Retinal pigment epithelial cell (primary cell): ENCODE measurements around the gene DNMT3A.

ENCODE experiments used
- DNase-seq: peaks from one replicate; pipeline ENCODE4 v3.0.0-alpha.2; 2010; ENCODE audit warnings: low read depth
- H3K4me3 ChIP-seq: 2 replicates; pipeline ENCODE4 v1.5.1; 2011; ENCODE audit warnings: mild to moderate bottlenecking, low read length, control low read depth, moderate library complexity
- CTCF ChIP-seq: conservative IDR thresholded peaks from 2 replicates; pipeline ENCODE4 v1.5.1; 2011; ENCODE audit warnings: low read depth, low read length, control low read depth, inconsistent platforms

The DNMT3A gene

GRCh38 chr2:25320077-25320476 lies 21.6 kb downstream of the DNMT3A start:
- no peak for TF ChIP-seq CTCF
- DNase-seq, result no peak
- H3K4me3 ChIP-seq, result no peak overlapping the region

DNA sequence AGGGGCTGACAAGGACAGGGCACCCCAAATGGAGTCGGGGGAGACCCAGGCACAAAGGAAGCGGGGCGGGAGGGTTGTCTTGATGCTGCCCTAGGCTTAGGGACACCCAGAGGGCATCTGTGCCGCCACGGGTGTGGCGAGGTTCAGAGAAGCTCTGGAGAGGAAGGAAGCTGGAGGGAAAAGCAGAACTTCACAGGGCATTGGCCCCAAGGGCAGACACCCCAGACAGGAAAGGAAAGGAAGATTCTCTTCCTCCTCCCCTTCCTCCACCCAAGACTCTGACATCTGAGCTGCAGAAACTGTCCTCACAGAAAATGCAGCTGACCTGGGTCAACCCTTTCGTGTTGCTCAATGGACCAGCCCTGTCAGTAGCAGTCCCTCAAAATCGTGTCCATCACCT lies 25.6 kb downstream of the DNMT3A start:
- no peak for DNase-seq
- no peak overlapping the region for H3K4me3 ChIP-seq
- no peak for TF ChIP-seq CTCF

- no peak overlapping the region for H3K4me3 ChIP-seq
Measured at GRCh38 chr2:25315316-25315680, 26.4 kb downstream of the DNMT3A start.

DNA sequence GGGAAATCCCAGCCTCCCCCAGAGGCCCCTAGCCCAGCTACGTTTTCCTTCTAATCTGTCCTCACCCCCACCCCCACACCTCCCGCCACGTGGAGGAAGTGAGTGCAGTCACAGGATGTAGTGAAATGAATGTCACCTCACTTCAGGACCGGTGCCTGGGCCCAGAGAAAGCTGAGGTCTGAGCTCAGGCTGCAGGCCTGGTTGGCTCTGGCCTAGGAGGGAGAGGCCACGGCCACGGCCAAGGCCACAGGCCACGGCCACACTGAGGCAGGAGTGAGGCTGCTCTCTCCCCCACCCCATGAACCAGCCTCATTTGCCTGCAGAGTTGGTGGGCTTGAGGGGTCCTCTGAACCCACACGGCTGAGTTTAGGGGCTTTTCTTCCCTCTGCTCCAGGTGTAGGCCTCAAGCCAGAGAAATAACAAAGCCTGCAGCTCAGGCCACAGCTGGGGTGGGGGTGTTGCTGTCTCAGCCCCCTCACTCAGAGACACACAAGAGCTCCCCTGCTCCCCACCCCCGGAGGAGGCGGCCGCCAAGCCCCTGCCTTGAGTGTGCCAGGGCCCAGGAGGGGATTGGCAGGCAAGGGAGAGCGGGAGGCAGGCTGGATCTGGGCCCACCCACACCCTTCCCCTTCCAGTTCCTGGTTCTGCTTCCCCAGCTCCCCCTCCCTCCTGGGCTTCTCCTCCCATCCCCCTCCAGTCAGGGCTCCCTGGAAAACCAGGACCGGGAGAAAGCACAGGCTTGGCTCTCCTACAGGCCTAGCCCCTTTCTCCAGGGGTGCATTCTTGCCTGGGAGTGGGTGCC lies 27.0 kb downstream of the DNMT3A start:
- no peak overlapping the region for H3K4me3 ChIP-seq

More at GRCh38 chr2:25315316-25315680, 26.4 kb downstream of the DNMT3A start:
- DNase-seq, result no peak
- no peak for TF ChIP-seq CTCF

DNA sequence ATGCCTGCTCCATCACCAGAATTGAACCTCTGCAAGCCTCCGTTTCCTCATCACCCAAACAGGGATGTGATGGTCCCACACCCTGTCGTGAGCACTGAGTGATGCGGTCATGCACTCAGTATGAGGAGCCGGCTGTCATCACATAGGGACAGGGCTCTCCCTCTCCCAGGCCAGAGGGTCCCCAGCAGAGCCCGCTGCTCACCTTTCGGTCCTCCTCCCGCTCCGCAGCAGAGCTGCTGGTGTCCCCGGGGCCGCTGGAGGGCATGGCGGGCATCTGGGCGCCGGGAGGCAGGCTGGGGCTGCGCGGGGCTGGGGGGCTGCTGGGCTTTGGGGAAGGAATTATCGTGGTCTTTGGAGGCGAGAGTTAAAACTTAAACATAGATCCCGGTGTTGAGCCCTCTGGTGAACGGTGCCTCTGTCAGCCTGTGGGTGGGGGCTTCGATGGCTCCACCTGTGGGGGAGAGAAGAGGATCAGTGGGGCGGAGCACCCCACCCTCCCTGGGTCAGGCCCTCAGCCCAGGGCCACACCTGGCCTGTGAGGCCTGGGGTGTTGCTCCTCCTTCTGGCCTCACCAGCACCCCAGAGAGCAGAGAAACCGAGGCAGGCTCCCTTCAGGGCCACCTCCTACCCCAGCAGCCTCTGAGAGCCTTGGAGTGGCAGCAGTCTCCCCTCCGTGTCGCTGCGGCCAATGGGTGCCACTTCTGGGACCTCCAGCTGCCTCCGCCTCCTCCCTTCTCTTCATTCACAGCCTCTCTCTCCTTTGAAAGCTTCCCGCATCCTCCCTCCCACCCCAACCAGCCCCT lies 27.8 kb downstream of the DNMT3A start:
- no peak overlapping the region for H3K4me3 ChIP-seq
- TF ChIP-seq CTCF, result no peak
- no peak for DNase-seq

More for the DNA sequence above, 27.0 kb downstream of the DNMT3A start:
- no peak for TF ChIP-seq CTCF
- DNase-seq, result no peak

GRCh38 chr2:25312958-25313710 lies 28.6 kb downstream of the DNMT3A start:
- no peak for TF ChIP-seq CTCF
- no peak overlapping the region for H3K4me3 ChIP-seq
- no peak for DNase-seq
